ENCODE measurements around the gene SIRPD. TPM values are rescaled to one million over a fixed set of nuclear protein-coding genes. Genes with fewer than 3 reads are reported as not detected.

The SIRPD gene
- total and polyA plus RNA-seq, 3 donors from 2014 or later: 19.1 to 91.3 (median 46.7) TPM

- TF ChIP-seq POLR2A (IDR thresholded peaks at IDR 0.05): no peak
- no peak for TF ChIP-seq CTCF (IDR thresholded peaks at IDR 0.05)
- intact Hi-C loops (cut with DNase I; ENCODE audit: low total_unique reads): no loop called here
- H3K36me3 ChIP-seq (ENCODE audit: low read depth, missing control alignments): no peaks in the 10 kb centered on the region
- no peak overlapping the region for H3K4me3 ChIP-seq
- no peaks in the 10 kb centered on the region for H3K4me1 ChIP-seq
- no peaks in the 10 kb centered on the region for H3K27me3 ChIP-seq
- WGBS, 2 donors: 82 to 89% methylated on average over 2 to 3 of the region's 3 CpGs
- no peak for DNase-seq
- H3K27ac ChIP-seq: no peak overlapping the region
- H3K9me3 ChIP-seq: no peaks in the 10 kb centered on the region
These were observed 50.2 kb downstream of the SIRPD start for GRCh38 chr20:1507276-1507675.

- H3K36me3 ChIP-seq (ENCODE audit: low read depth, missing control alignments): no peaks in the 10 kb centered on the region
- TF ChIP-seq CTCF (IDR thresholded peaks at IDR 0.05): no peak
- no peak for TF ChIP-seq POLR2A (IDR thresholded peaks at IDR 0.05)
- DNase-seq: no peak
- intact Hi-C loops (cut with DNase I; ENCODE audit: low total_unique reads): no loop called here
- no peaks in the 10 kb centered on the region for H3K9me3 ChIP-seq
- no peak overlapping the region for H3K27ac ChIP-seq
- no peak overlapping the region for H3K4me3 ChIP-seq
- 65 to 95% methylated on average over 1 of the region's 1 CpG for WGBS, 2 donors
- H3K4me1 ChIP-seq: no peaks in the 10 kb centered on the region
- H3K27me3 ChIP-seq: no peaks in the 10 kb centered on the region
These were observed 51.6 kb downstream of the SIRPD start for GRCh38 chr20:1505871-1506270.

- WGBS, 2 donors: 77 to 78% methylated on average over 3 of the region's 3 CpGs
- Histone ChIP-seq H3K27me3 (no peaks in the 10 kb centered on the region), H3K4me1 (no peaks in the 10 kb centered on the region), H3K9me3 (no peaks in the 10 kb centered on the region), H3K4me3 (no peak overlapping the region), H3K36me3 (ENCODE audit: low read depth, missing control alignments) (no peaks in the 10 kb centered on the region), H3K27ac (no peak overlapping the region)
- intact Hi-C loops (cut with DNase I; ENCODE audit: low total_unique reads): no loop called here
- no peak for DNase-seq
- no peak for TF ChIP-seq CTCF (IDR thresholded peaks at IDR 0.05)
- TF ChIP-seq POLR2A (IDR thresholded peaks at IDR 0.05): no peak
These were observed 52.1 kb downstream of the SIRPD start for GRCh38 chr20:1505361-1505760.

GRCh38 chr20:1503564-1504227 is 53.8 kb downstream of the SIRPD start:
- TF ChIP-seq POLR2A (IDR thresholded peaks at IDR 0.05): no peak
- TF ChIP-seq CTCF (IDR thresholded peaks at IDR 0.05): peak; percentile 56 to 64 (median 59)
- Histone ChIP-seq H3K27ac (no peak overlapping the region), H3K4me3 (no peak overlapping the region), H3K4me1 (no peaks in the 10 kb centered on the region), H3K9me3 (no peaks in the 10 kb centered on the region), H3K36me3 (ENCODE audit: low read depth, missing control alignments) (no peaks in the 10 kb centered on the region), H3K27me3 (no peaks in the 10 kb centered on the region)
- intact Hi-C loops (cut with DNase I; ENCODE audit: low total_unique reads): no loop called here
- 16 to 18% methylated on average over 8 of the region's 8 CpGs for WGBS, 2 donors
- DNase-seq: peak; percentile 85

- H3K4me1 ChIP-seq: no peaks in the 10 kb centered on the region
- intact Hi-C loops (cut with DNase I; ENCODE audit: low total_unique reads): no loop called here
- H3K4me3 ChIP-seq: no peak overlapping the region
- no peaks in the 10 kb centered on the region for H3K36me3 ChIP-seq (ENCODE audit: low read depth, missing control alignments)
- no peak for DNase-seq
- H3K27ac ChIP-seq: no peak overlapping the region
- 34 to 54% methylated on average over 3 of the region's 3 CpGs for WGBS, 2 donors
- H3K27me3 ChIP-seq: no peaks in the 10 kb centered on the region
- no peaks in the 10 kb centered on the region for H3K9me3 ChIP-seq
- TF ChIP-seq CTCF (IDR thresholded peaks at IDR 0.05) (no peak), POLR2A (IDR thresholded peaks at IDR 0.05) (no peak)
These were observed 57.0 kb downstream of the SIRPD start for GRCh38 chr20:1500496-1500895.
